BE2C (cell line): Measurements from ENCODE around the gene AAMP.

Source experiments
- DNase-seq: peaks from one replicate; pipeline ENCODE4 v3.0.0-alpha.2; 2020
- H3K27me3 ChIP-seq: fragments of 250-450 bp; sonication (Bioruptor Pico); 2 replicates; pipeline ENCODE4 v1.5.1; 2020; ENCODE audit warnings: mild to moderate bottlenecking
- H3K36me3 ChIP-seq: fragments of 250-450 bp; sonication (Bioruptor Pico); 2 replicates; pipeline ENCODE4 v1.5.1; 2020; ENCODE audit warnings: mild to moderate bottlenecking
- H3K4me1 ChIP-seq: fragments of 250-450 bp; sonication (Bioruptor Pico); 2 replicates; pipeline ENCODE4 v1.5.1; 2020
- H3K4me3 ChIP-seq: 2 replicates; pipeline ENCODE4 v1.5.1; 2011; ENCODE audit warnings: low read depth, low read length
- H3K9me3 ChIP-seq: fragments of 250-450 bp; sonication (Bioruptor Pico); 2 replicates; pipeline ENCODE4 v1.5.1; 2020
- TF ChIP-seq, protein P1 (sequence below): IDR thresholded peaks from 2 replicates; pipeline ENCODE4 v1.5.1; 2012; ENCODE audit warnings: mild to moderate bottlenecking, low read depth, low read length

AAMP gene

GRCh38 chr2:218249691-218250090 lies 20.2 kb downstream of the AAMP start:
- no peak overlapping the region for H3K4me3 ChIP-seq
- H3K4me1 ChIP-seq = no peaks in the 10 kb centered on the region
- H3K36me3 ChIP-seq = peaks cover 97% of the 10 kb centered on the region
- DNase-seq = no peak
- H3K27me3 ChIP-seq = no peaks in the 10 kb centered on the region
- H3K9me3 ChIP-seq = no peaks in the 10 kb centered on the region
- TF ChIP-seq, protein P1, sequence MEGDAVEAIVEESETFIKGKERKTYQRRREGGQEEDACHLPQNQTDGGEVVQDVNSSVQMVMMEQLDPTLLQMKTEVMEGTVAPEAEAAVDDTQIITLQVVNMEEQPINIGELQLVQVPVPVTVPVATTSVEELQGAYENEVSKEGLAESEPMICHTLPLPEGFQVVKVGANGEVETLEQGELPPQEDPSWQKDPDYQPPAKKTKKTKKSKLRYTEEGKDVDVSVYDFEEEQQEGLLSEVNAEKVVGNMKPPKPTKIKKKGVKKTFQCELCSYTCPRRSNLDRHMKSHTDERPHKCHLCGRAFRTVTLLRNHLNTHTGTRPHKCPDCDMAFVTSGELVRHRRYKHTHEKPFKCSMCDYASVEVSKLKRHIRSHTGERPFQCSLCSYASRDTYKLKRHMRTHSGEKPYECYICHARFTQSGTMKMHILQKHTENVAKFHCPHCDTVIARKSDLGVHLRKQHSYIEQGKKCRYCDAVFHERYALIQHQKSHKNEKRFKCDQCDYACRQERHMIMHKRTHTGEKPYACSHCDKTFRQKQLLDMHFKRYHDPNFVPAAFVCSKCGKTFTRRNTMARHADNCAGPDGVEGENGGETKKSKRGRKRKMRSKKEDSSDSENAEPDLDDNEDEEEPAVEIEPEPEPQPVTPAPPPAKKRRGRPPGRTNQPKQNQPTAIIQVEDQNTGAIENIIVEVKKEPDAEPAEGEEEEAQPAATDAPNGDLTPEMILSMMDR = no peak

- H3K27me3 ChIP-seq = no peaks in the 10 kb centered on the region
- H3K4me1 ChIP-seq = no peaks in the 10 kb centered on the region
- peaks cover 87% of the 10 kb centered on the region for H3K36me3 ChIP-seq
- no peak overlapping the region for H3K4me3 ChIP-seq
- DNase-seq = no peak
- H3K9me3 ChIP-seq = no peaks in the 10 kb centered on the region
- TF ChIP-seq, protein P1 = no peak
These were observed 24.7 kb downstream of the AAMP start for GRCh38 chr2:218245214-218245613.

DNA sequence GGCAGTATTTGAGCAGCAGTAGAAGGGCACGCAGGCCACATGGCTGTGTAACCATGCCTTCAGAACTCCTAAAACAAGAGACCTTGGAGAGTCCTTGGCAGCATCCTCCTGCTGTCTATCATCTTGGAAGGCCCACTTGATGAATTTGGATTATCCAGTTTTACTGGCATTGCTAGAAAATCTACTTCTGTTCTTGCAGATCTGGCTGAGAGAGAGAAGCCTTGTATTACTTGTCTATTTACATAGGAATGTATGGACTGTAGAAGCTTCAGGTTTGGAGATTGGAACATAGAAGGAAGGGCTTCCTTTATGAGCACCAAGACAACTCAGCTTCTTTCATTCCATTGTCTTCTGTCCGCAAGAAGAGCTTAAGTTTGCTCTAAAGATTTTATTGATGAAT lies 25.3 kb downstream of the AAMP start:
- Histone ChIP-seq H3K4me3 (no peak overlapping the region), H3K27me3 (no peaks in the 10 kb centered on the region), H3K36me3 (peaks cover 87% of the 10 kb centered on the region), H3K4me1 (no peaks in the 10 kb centered on the region), H3K9me3 (no peaks in the 10 kb centered on the region)
- DNase-seq = no peak
- TF ChIP-seq, protein P1 = no peak

DNA sequence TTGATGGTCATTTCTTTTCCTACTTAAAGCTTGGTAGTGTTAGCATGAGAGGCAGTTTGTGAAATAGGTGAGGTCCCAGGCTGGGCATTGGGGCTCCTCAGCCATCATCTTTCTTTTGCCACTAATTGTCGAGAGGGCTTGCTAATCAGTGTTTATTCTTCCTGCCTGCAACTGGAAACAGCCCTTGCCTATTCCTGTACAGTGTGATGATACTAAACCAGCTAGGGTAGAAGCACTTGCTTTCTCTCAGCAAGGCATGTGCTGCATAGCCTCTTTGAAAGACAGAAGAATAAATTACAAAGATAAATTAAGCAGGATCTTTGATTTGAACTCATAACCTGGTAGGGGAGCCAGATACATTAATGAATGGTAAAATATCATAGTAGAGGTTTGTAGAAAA lies 25.7 kb downstream of the AAMP start:
- Histone ChIP-seq H3K9me3 (no peaks in the 10 kb centered on the region), H3K4me1 (no peaks in the 10 kb centered on the region), H3K27me3 (no peaks in the 10 kb centered on the region), H3K4me3 (no peak overlapping the region), H3K36me3 (peaks cover 87% of the 10 kb centered on the region)
- TF ChIP-seq, protein P1 = no peak
- DNase-seq = no peak

DNA sequence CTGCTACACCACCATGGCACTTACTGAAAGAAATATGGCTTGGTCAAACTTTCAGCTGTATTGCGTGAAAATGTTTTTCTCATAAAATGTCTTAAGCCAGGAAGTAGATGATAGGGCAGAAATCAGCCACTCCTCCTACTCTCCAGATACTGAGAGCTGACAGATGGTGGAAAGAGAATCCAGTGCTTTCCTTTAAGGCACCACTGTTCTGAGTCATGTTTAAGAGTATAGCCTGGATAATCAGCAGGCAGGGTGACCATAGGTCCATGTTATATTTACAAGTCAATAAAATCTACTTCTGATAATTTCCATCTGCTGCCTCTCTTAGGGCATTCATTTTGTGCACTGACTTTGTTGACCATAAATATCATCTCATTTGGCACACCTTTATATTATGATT lies 31.1 kb downstream of the AAMP start:
- no peaks in the 10 kb centered on the region for H3K9me3 ChIP-seq
- no peaks in the 10 kb centered on the region for H3K4me1 ChIP-seq
- no peak for DNase-seq
- H3K27me3 ChIP-seq = no peaks in the 10 kb centered on the region
- H3K36me3 ChIP-seq = peaks cover 79% of the 10 kb centered on the region
- TF ChIP-seq, protein P1 = no peak
- H3K4me3 ChIP-seq = no peak overlapping the region

DNA sequence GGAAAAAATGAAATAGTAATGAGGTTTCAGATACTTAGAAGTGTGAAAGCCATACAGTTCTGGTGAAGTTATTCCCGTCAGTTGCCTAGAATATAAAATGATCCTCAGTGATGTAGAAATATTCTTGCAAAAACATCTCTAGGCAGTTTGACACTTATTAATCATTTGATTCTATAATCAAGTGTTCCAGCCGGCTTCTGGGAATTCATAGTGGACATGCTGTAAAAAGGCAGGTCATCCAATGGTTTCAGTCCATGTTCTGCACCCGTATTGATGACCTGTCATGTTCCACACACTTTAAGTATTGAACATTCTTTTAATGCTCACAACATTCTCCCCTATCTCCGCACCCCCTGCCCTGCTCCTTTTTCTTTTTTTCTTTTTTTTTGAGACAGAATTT lies 33.1 kb downstream of the AAMP start:
- no peak for DNase-seq
- Histone ChIP-seq H3K36me3 (peaks cover 83% of the 10 kb centered on the region), H3K4me3 (no peak overlapping the region), H3K27me3 (no peaks in the 10 kb centered on the region), H3K9me3 (no peaks in the 10 kb centered on the region), H3K4me1 (no peaks in the 10 kb centered on the region)
- TF ChIP-seq, protein P1 = no peak
